Neural cell (in vitro differentiated cells): ENCODE results near the gene HOXB7. TPM values are rescaled to one million over a fixed set of nuclear protein-coding genes. Genes with fewer than 3 reads are reported as not detected.

Experiments
- H2AFZ ChIP-seq: fragments of 200-600, 300-800 bp; sonication (generic), shearing (Covaris generic); 2 replicates; pipeline ENCODE4 v1.6.0; 2014; ENCODE audit warnings: low read depth, mild to moderate bottlenecking, antibody characterized with exemption, low read length, moderate library complexity
- H3F3A ChIP-seq: fragments of 200-600 bp; shearing (Covaris generic); 2 replicates; pipeline ENCODE4 v1.6.1; 2016; ENCODE audit warnings: mild to moderate bottlenecking, moderate library complexity, mixed read lengths, antibody characterized with exemption, low read length; ENCODE audit not compliant: insufficient read depth, poor library complexity, severe bottlenecking
- H3K27ac ChIP-seq: fragments of 200-600, 300-800 bp; sonication (generic), shearing (Covaris generic); 2 replicates; pipeline ENCODE4 v1.5.1; 2014; ENCODE audit warnings: mild to moderate bottlenecking, low read length, moderate library complexity
- H3K27me3 ChIP-seq: fragments of 300-800, 200-600 bp; sonication (generic), shearing (Covaris generic); 2 replicates; pipeline ENCODE4 v1.6.0; 2014; ENCODE audit warnings: mild to moderate bottlenecking, low read depth, low read length, moderate library complexity; ENCODE audit not compliant: insufficient read depth
- H3K36me3 ChIP-seq: fragments of 300-800, 200-600 bp; sonication (generic), shearing (Covaris generic); 2 replicates; pipeline ENCODE4 v1.5.1; 2014; ENCODE audit warnings: mild to moderate bottlenecking, antibody characterized with exemption, low read length, moderate library complexity; ENCODE audit not compliant: insufficient read depth
- H3K4me2 ChIP-seq: fragments of 300-800, 200-600 bp; sonication (generic), shearing (Covaris generic); 2 replicates; pipeline ENCODE4 v1.6.0; 2014; ENCODE audit warnings: mild to moderate bottlenecking, low read length
- H3K4me3 ChIP-seq: fragments of 300-800, 200-600 bp; sonication (generic), shearing (Covaris generic); 2 replicates; pipeline ENCODE4 v1.5.1; 2014; ENCODE audit warnings: mild to moderate bottlenecking, low read length, moderate library complexity
- H3K79me2 ChIP-seq: fragments of 200-600 bp; shearing (Covaris generic); replicated peaks from 2 replicates; pipeline ENCODE4 v1.6.0; 2014; ENCODE audit warnings: mild to moderate bottlenecking, low read length, moderate library complexity; ENCODE audit not compliant: insufficient read depth
- H3K9ac ChIP-seq: fragments of 300-800, 200-600 bp; sonication (generic), shearing (Covaris generic); 2 replicates; pipeline ENCODE4 v1.6.1; 2016; ENCODE audit warnings: mild to moderate bottlenecking, low read length, mixed read lengths
- H3K9me2 ChIP-seq: fragments of 200-600 bp; shearing (Covaris generic); 2 replicates; pipeline ENCODE4 v1.6.1; 2016; ENCODE audit warnings: mild to moderate bottlenecking, low read length, mixed read lengths; ENCODE audit not compliant: insufficient read depth
- H3K9me3 ChIP-seq: fragments of 200-600, 300-800 bp; sonication (generic), shearing (Covaris generic); 2 replicates; pipeline ENCODE4 v1.6.1; 2016; ENCODE audit warnings: mild to moderate bottlenecking, mixed run types, low read length, moderate library complexity, mixed read lengths
- H4K20me1 ChIP-seq: fragments of 200-600 bp; shearing (Covaris generic); 2 replicates; pipeline ENCODE4 v1.6.1; 2016; ENCODE audit warnings: mild to moderate bottlenecking, mixed run types; ENCODE audit not compliant: insufficient read depth
- CTCF ChIP-seq: fragments of 450-650 bp; IDR thresholded peaks from 2 replicates; pipeline ENCODE4 v1.5.1; 2014; ENCODE audit warnings: antibody characterized with exemption, mild to moderate bottlenecking, moderate library complexity; ENCODE audit not compliant: poor library complexity, severe bottlenecking
- EP300 ChIP-seq: fragments of 450-650 bp; conservative IDR thresholded peaks from 2 replicates; pipeline ENCODE4 v1.6.1; 2014; ENCODE audit warnings: antibody characterized with exemption, mild to moderate bottlenecking, moderate library complexity; ENCODE audit not compliant: poor library complexity, severe bottlenecking
- EZH2 ChIP-seq: fragments of 200-600, 300-800 bp; shearing (Covaris generic), sonication (generic); IDR thresholded peaks from 2 replicates; pipeline ENCODE4 v1.6.1; 2014; ENCODE audit warnings: antibody characterized with exemption, low read length, borderline replicate concordance, mild to moderate bottlenecking; ENCODE audit not compliant: insufficient read depth, poor library complexity, severe bottlenecking
- MXI1 ChIP-seq: fragments of 450-650 bp; conservative IDR thresholded peaks from 2 replicates; pipeline ENCODE4 v1.6.1; 2014; ENCODE audit warnings: antibody characterized with exemption, mild to moderate bottlenecking; ENCODE audit not compliant: poor library complexity, severe bottlenecking
- POLR2AphosphoS5 ChIP-seq: IDR thresholded peaks from 2 replicates; pipeline ENCODE4 v1.6.1; 2012
- RAD21 ChIP-seq: fragments of 450-650 bp; conservative IDR thresholded peaks from 2 replicates; pipeline ENCODE4 v1.6.1; 2014; ENCODE audit warnings: antibody characterized with exemption, mild to moderate bottlenecking, moderate library complexity
- REST ChIP-seq: IDR thresholded peaks from 2 replicates; pipeline ENCODE4 v1.6.1; 2012; ENCODE audit warnings: borderline replicate concordance
- SMC3 ChIP-seq: fragments of 450-650 bp; conservative IDR thresholded peaks from 2 replicates; pipeline ENCODE4 v1.6.1; 2014; ENCODE audit warnings: antibody characterized with exemption, mild to moderate bottlenecking, moderate library complexity; ENCODE audit not compliant: poor library complexity
- TAF1 ChIP-seq: IDR thresholded peaks from 2 replicates; pipeline ENCODE4 v1.6.1; 2012; ENCODE audit warnings: low read depth
- polyA plus RNA-seq: library from polyadenylated mRNA; depleted of rRNA; stranded (reverse); fragments of >200 nt; gene quantifications from 2 replicates; pipeline ENCODE4 v1.2.3, GENCODE V29; 2014

HOXB7 gene
- polyA plus RNA-seq, 1 donor from 2014 or later = not detected

GRCh38 chr17:48627623-48628521, 17.1 kb upstream of the HOXB7 start:
- H3K79me2 ChIP-seq = no peaks in the 10 kb centered on the region
- H3F3A ChIP-seq = no peaks in the 10 kb centered on the region
- no peaks in the 10 kb centered on the region for H3K9me2 ChIP-seq
- TF ChIP-seq MXI1 (no peak), EZH2 (no peak), RAD21 (no peak), SMC3 (no peak), REST (no peak), EP300 (no peak)
- H3K36me3 ChIP-seq = no peaks in the 10 kb centered on the region
- H3K9me3 ChIP-seq = peaks cover 4% of the 10 kb centered on the region
- H3K27ac ChIP-seq = no peak overlapping the region
- peaks cover 100% of the 10 kb centered on the region for H3K27me3 ChIP-seq
- no peak overlapping the region for H3K4me3 ChIP-seq
- no peak overlapping the region for H2AFZ ChIP-seq
- H3K4me2 ChIP-seq = no peak overlapping the region
- H4K20me1 ChIP-seq = no peaks in the 10 kb centered on the region
- H3K9ac ChIP-seq = no peak overlapping the region

- Histone ChIP-seq H3F3A (no peaks in the 10 kb centered on the region), H3K9me3 (peaks cover 4% of the 10 kb centered on the region), H3K9ac (no peak overlapping the region), H3K27ac (no peak overlapping the region), H3K4me2 (no peak overlapping the region), H3K79me2 (no peaks in the 10 kb centered on the region), H3K9me2 (no peaks in the 10 kb centered on the region), H3K4me3 (no peak overlapping the region), H2AFZ (no peak overlapping the region), H3K27me3 (peaks cover 100% of the 10 kb centered on the region), H4K20me1 (no peaks in the 10 kb centered on the region), H3K36me3 (no peaks in the 10 kb centered on the region)
- TF ChIP-seq TAF1 (no peak), POLR2AphosphoS5 (no peak), CTCF (no peak), SMC3 (no peak), REST (no peak), MXI1 (no peak), EP300 (no peak), RAD21 (no peak), EZH2 (no peak)
These were observed 16.3 kb upstream of the HOXB7 start for GRCh38 chr17:48627118-48627597.
